Tibial nerve (tissue), 4 donors: Measurements from ENCODE around the gene SCAMP4. TPM values are rescaled to one million over a fixed set of nuclear protein-coding genes. Genes with fewer than 3 reads are reported as not detected.
"Not testable (repeated sequence)": the region's sequence is repeated elsewhere in the genome, so short reads cannot be mapped to it uniquely, and the experiment has no call there.

Experiments used
- DNase-seq, 2 donors: peaks; one replicate each; pipeline ENCODE4 v3.0.0-alpha.2; 2019; ENCODE audit warnings: low spot score in 2 of 2
- H3K27ac ChIP-seq, 4 donors: fragments of 200-600 bp; sonication (generic) in 3 of 4; one replicate each; pipeline ENCODE4 v1.5.1; 2017 to 2019; ENCODE audit warnings: mild to moderate bottlenecking in 1 of 4
- H3K27me3 ChIP-seq, 2 donors: fragments of 200-600 bp; sonication (generic) in 1 of 2; one replicate each; pipeline versions ENCODE4 v1.5.1 to v1.6.0; 2017 to 2019
- H3K36me3 ChIP-seq, 3 donors: fragments of 200-600 bp; sonication (generic); one replicate each; pipeline ENCODE4 v1.5.1; 2018 to 2019
- H3K4me1 ChIP-seq, 4 donors: fragments of 200-600 bp; sonication (generic) in 3 of 4; one replicate each; pipeline ENCODE4 v1.5.1; 2017 to 2019
- H3K4me3 ChIP-seq, 4 donors: fragments of 200-600 bp; sonication (generic) in 3 of 4; one replicate each; pipeline ENCODE4 v1.5.1; 2017 to 2019; ENCODE audit warnings: mild to moderate bottlenecking in 1 of 4, moderate library complexity in 1 of 4
- H3K9me3 ChIP-seq, 4 donors: fragments of 200-600 bp; sonication (generic) in 3 of 4; one replicate each; pipeline ENCODE4 v1.5.1; 2017 to 2019
- EP300 ChIP-seq, 2 donors: sonication (generic); formaldehyde crosslinking; IDR thresholded peaks; one replicate each; pipeline ENCODE4 v1.6.1; 2017; ENCODE audit warnings: antibody characterized with exemption in 2 of 2, mild to moderate bottlenecking in 1 of 2
- POLR2A ChIP-seq, 2 donors: fragments of 450-650 bp; IDR thresholded peaks; one replicate each; pipeline ENCODE4 v1.6.1; 2017; ENCODE audit warnings: antibody characterized with exemption in 2 of 2, mild to moderate bottlenecking in 2 of 2, moderate library complexity in 2 of 2
- WGBS, 2 donors: methylation state at CpG; one replicate each; pipeline ENCODE4 v1.1.5; 2018; 5-methylcytosine and 5-hydroxymethylcytosine counted together
- total RNA-seq, 4 donors: library from RNA; depleted of rRNA; stranded (reverse); fragments of >200 nt; gene quantifications; one replicate each; pipeline ENCODE4 v1.1.0, GENCODE V29; 2016
- TF ChIP-seq, protein P1 (sequence below), 5 experiments: fragments of 200-600 bp in 3 of 5; fragments of 450-650 bp in 2 of 5; sonication (generic) in 3 of 5; IDR thresholded peaks; one replicate each; pipeline ENCODE4 v1.5.1; 2016 to 2019; ENCODE audit warnings: antibody characterized with exemption in 5 of 5, mild to moderate bottlenecking in 3 of 5, moderate library complexity in 2 of 5

The SCAMP4 gene
- total RNA-seq, 4 donors from 2014 or later = 34.7 to 65.7 (median 56.2) TPM

DNA sequence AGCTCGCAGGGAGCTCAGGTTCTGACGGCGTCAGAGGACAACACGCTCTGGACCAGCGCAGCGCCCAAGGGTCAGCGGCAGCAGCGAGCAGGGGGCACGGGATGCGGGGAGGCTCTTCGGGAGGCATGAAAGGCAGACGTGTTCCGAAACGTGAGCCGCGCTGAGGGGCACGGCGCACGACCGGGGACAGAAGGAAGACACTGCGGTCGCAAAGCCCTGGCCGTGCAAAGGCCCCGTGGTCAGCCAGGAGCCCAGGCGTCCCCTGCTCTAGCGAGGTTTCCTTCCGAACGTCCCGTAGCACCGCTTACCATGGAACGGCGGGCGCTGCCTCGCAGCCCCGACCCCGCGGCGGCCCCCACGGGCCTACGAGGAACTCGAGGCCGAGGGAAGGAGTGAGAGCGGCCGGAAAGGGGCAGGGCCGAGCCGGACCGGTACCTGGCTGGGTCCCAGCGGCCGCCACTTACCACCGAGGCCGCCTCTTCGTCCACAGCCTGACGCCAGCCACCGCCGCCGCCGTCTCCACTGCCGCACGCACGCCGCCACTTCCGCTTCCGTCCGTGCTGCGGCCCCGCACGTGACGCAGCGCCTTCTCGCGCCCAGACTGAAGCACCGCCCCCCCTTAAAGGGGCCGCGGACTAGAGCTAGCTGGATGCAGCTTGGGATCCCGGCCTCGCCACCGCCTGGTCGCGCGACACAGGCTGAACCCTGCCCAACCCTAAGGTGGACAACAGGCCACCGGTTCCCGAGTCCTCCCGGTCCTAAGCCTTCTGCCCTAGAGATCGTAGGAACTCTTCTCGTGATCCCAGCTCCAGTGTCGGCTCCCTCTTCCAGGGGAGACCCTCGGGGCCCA is 29.3 kb upstream of the SCAMP4 start:
- TF ChIP-seq EP300 (IDR thresholded peaks at IDR 0.05) = peak; percentile 84 to 99
- peak; percentile 79 to 91 for TF ChIP-seq POLR2A (IDR thresholded peaks at IDR 0.05)
- TF ChIP-seq, protein P1, sequence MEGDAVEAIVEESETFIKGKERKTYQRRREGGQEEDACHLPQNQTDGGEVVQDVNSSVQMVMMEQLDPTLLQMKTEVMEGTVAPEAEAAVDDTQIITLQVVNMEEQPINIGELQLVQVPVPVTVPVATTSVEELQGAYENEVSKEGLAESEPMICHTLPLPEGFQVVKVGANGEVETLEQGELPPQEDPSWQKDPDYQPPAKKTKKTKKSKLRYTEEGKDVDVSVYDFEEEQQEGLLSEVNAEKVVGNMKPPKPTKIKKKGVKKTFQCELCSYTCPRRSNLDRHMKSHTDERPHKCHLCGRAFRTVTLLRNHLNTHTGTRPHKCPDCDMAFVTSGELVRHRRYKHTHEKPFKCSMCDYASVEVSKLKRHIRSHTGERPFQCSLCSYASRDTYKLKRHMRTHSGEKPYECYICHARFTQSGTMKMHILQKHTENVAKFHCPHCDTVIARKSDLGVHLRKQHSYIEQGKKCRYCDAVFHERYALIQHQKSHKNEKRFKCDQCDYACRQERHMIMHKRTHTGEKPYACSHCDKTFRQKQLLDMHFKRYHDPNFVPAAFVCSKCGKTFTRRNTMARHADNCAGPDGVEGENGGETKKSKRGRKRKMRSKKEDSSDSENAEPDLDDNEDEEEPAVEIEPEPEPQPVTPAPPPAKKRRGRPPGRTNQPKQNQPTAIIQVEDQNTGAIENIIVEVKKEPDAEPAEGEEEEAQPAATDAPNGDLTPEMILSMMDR (IDR thresholded peaks at IDR 0.05) = peak in 2 of 5 experiments; percentile 24 to 56
- peak overlapping the region; percentile 77 to 97 (median 94) for H3K27ac ChIP-seq
- 0 to 1% methylated on average over 35 to 55 of the region's 87 CpGs for WGBS, 2 donors
- H3K36me3 ChIP-seq = peaks cover 0 to 38% (median 0%) of the 10 kb centered on the region in 3 donors
- peaks cover 5 to 71% (median 33%) of the 10 kb centered on the region in 4 donors for H3K4me1 ChIP-seq
- H3K27me3 ChIP-seq = no peaks in the 10 kb centered on the region
- no peaks in the 10 kb centered on the region for H3K9me3 ChIP-seq
- H3K4me3 ChIP-seq = peak overlapping the region; percentile 68 to 100 (median 99)
- peak; percentile 85 to 88 for DNase-seq

DNA sequence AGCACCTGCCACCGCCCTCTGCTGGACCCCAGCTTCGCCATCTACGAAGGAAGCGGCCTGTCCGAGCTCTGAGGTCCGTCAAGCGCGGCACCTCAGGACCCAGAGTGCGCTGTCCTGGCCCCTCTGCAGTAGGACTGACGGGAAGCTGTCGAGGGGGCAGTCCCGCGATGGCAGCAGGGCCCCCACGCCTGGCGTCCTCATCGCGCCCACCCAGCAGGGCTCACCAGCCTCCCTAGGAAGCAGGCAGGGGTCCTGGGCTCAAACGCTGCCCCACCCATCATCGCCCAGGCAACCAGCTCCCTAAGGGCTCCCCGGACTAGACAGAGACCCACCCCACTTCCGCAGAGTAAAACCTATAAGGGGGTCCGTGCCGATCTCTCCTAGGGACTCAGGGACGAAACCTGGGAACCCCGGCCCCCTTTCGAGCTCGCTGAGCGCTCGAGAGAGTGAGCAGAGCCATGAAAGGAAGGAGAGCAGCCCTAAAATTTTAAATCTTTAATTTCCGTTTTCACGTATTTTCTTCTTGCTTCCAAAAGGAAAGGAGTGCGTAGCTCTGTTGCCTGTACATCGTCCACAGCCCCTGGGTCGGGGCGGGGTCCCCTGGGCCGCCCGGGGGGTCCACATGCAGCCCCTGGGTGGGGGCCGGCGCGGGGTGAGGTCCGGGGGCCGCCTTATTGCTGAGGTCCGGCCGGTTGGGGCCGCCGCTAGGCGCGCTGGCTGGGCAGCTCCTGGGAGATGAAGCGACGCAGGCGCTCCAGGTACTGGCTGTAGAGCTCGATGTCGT is 28.5 kb upstream of the SCAMP4 start:
- Histone ChIP-seq H3K4me3 (peak overlapping the region; percentile 68 to 100 (median 99)), H3K27ac (peak overlapping the region; percentile 77 to 97 (median 94)), H3K36me3 (peaks cover 0 to 30% (median 0%) of the 10 kb centered on the region in 3 donors), H3K4me1 (peaks cover 5 to 71% (median 36%) of the 10 kb centered on the region in 4 donors)
- not testable (repeated sequence) for DNase-seq, H3K27me3 ChIP-seq, H3K9me3 ChIP-seq
- WGBS, 2 donors = 29 to 43% methylated on average over 24 to 39 of the region's 53 CpGs

DNA sequence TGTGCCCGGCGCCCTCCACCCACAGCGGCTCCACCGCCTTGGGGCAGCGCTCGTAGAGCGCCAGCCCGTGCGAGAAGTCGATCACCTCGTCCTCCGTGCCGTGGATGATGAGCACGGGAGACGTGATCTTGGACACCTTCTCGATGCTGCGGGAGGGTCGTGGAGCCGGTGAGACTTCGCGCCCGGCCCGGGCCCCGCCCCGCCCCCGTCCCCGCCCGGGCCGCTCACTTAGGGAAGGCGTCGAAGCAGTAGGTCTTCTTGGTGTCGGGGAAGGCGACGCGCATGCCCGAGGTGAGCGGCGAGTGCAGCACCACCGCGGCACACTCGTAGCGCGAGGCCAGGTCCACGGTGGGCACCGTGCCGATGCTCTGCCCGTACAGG is 27.9 kb upstream of the SCAMP4 start:
- DNase-seq, H3K27me3 ChIP-seq, H3K9me3 ChIP-seq, H3K27ac ChIP-seq, H3K4me3 ChIP-seq: not testable (repeated sequence)
- 52 to 54% methylated on average over 26 to 28 of the region's 47 CpGs for WGBS, 2 donors
- H3K4me1 ChIP-seq = peaks cover 5 to 71% (median 42%) of the 10 kb centered on the region in 4 donors
- peaks cover 0 to 25% (median 0%) of the 10 kb centered on the region in 3 donors for H3K36me3 ChIP-seq

DNA sequence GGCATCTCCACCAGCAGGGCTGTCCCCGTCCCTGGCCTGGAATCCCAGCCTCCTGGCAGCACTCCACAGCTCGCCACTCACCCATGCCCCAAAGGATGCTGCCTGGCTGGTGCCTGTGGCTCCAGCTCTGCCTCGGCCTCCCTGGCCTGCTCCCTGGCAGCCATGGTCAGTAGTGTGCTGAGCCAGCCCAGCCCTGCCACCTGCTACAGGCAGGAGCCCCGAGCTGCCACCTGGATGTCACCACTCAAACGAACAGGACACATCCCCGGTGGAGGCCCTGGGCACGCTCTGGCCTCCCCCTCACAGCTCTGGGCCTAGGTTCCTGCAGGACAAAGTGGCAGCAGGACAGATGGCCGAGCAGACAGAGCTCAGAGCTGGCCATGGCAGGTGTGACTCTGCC is 26.6 kb upstream of the SCAMP4 start:
- DNase-seq, H3K27ac ChIP-seq, H3K9me3 ChIP-seq, H3K4me3 ChIP-seq, H3K27me3 ChIP-seq: not testable (repeated sequence)
- Histone ChIP-seq H3K36me3 (peaks cover 0 to 19% (median 0%) of the 10 kb centered on the region in 3 donors), H3K4me1 (peaks cover 3 to 72% (median 47%) of the 10 kb centered on the region in 4 donors)
- 80 to 88% methylated on average over 5 to 7 of the region's 8 CpGs for WGBS, 2 donors

- not testable (repeated sequence) for H3K9me3 ChIP-seq, H3K27me3 ChIP-seq, H3K4me3 ChIP-seq, DNase-seq
- H3K36me3 ChIP-seq = peaks cover 0 to 19% (median 0%) of the 10 kb centered on the region in 3 donors
- peak overlapping the region in 3 of 4 donors; percentile 81 to 89 (median 87) for H3K27ac ChIP-seq
- H3K4me1 ChIP-seq = peaks cover 0 to 68% (median 45%) of the 10 kb centered on the region in 4 donors
- 59 to 81% methylated on average over 12 to 14 of the region's 17 CpGs for WGBS, 2 donors
Observed at GRCh38 chr19:1879982-1880381, 25.2 kb upstream of the SCAMP4 start.

DNA sequence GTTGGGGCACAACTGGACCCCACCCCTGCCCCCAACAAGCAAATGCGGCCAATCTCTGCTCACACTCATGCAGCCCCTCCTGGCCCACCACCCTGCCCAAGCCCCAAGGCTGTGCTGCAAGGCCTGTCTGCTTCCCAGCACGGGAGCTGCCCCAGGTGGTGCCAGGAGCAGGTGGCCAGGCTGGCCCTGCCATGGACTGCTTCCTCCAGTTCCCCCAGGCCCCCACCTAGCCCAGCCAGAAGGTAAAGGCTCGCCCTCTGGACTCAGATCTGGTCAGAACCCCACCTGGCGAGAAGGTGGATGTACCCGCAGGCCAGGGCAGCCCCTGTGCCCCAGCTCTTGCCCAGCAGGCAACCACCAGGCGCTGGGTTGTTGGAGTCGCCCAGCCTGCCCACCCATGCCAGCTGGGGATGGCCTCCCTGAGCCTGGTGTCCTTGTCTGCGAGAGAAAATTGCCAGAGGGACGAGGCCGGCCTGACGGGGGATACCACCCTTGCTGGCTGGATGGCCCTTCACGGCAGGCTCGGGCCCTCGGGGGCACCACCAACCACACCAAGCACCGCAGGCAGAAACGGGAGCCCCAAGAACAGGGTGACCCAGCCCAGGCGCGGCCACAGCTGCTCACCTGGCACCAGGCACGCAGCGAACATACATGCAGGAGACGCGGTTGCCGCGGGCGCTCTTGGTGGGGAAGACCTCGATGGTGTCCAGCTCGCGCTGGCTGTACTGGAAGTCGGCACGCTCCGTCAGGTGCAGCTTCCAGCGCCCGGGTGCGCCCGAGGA is 24.4 kb upstream of the SCAMP4 start:
- DNase-seq = no peak
- peak overlapping the region; percentile 14 to 89 (median 84) for H3K27ac ChIP-seq

DNA sequence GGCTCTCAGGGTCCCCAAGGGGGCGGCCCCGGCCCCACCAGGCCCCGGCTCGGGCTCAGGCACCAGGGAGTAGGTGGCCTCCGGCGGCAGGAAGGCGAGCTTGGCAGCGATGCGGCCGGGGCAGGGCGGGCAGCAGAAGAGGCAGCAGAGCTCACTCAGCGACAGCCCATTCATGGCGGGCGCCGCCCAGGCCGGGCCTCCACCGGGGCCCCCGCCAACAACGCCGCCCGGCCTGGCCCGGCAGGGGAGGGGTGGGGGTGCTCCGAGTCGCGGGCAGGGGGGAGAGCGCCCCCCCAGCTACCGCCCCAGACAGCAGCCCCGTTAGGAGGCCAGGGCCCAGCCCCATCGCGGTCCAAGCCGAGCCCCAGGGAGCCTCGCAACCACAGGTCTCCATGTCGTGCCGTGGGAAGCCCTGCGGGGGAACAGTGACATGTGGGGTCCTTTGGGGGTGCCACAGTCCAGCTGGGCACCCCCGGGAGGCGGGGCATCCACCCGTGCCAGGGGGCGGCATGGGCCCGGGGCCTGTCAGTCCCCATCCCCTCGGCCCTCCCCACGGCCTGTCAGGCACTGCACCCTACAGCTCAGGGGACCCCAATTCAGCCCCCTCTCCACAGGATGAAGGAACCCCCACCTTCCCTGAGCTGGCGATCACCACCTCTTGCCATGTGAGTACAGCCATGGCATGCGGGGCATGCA is 23.7 kb upstream of the SCAMP4 start:
- WGBS, 2 donors = 33% methylated on average over 16 of the region's 44 CpGs; no CpG with 5 or more reads in 1 of the 2 donors
- not testable (repeated sequence) for H3K27me3 ChIP-seq, H3K9me3 ChIP-seq, DNase-seq
- peak overlapping the region; percentile 14 to 89 (median 84) for H3K27ac ChIP-seq
- peak overlapping the region; percentile 4 to 66 (median 20) for H3K4me3 ChIP-seq
- peaks cover 0 to 67% (median 38%) of the 10 kb centered on the region in 4 donors for H3K4me1 ChIP-seq
- peaks cover 0 to 19% (median 0%) of the 10 kb centered on the region in 3 donors for H3K36me3 ChIP-seq

More for the DNA sequence above, 24.4 kb upstream of the SCAMP4 start:
- Histone ChIP-seq H3K36me3 (peaks cover 0 to 19% (median 0%) of the 10 kb centered on the region in 3 donors), H3K27me3 (no peaks in the 10 kb centered on the region), H3K9me3 (no peaks in the 10 kb centered on the region), H3K4me3 (peak overlapping the region in 3 of 4 donors; percentile 17 to 66 (median 22)), H3K4me1 (peaks cover 0 to 67% (median 42%) of the 10 kb centered on the region in 4 donors)
- TF ChIP-seq POLR2A (IDR thresholded peaks at IDR 0.05) (no peak), EP300 (IDR thresholded peaks at IDR 0.05) (no peak)
- TF ChIP-seq, protein P1 (IDR thresholded peaks at IDR 0.05) = no peak
- WGBS, 2 donors = 72 to 91% methylated on average over 19 to 21 of the region's 35 CpGs
